HG02852 (cell line): ENCODE data around the gene P2RY2.
"Not testable (repeated sequence)": the region's sequence is repeated elsewhere in the genome, so short reads cannot be mapped to it uniquely, and the experiment has no call there.

Experiments
- ATAC-seq: cut with Tn5 transposase; IDR thresholded peaks from one replicate; pipeline ENCODE4 v1.9.1; 2021; ENCODE audit warnings: mild to moderate bottlenecking, moderate library complexity; ENCODE audit not compliant: unreplicated experiment

Gene P2RY2

GRCh38 chr11:73265853-73266645, 48.0 kb downstream of the P2RY2 start:
- no peak for ATAC-seq

DNA sequence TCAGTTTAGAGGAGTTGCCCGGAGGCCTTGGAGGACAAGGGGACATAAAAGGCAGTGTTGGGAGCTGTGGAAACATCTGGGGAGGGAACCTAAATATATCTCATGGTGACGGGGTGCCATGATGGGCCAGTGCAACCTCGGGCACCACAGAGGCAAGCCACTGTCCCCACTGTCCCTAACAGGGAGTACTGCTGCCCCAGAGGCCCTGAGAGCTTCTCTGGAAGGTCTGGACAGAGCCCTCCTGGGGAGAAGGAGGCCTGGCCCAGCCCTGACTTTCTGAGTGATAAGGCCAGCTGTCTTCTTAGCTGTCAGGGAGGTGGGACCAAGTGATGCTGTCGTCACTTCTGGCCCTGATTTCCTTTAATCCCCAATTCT, 48.6 kb downstream of the P2RY2 start:
- ATAC-seq = no peak

- no peak for ATAC-seq
Observed at GRCh38 chr11:73267122-73267846, 49.2 kb downstream of the P2RY2 start.

DNA sequence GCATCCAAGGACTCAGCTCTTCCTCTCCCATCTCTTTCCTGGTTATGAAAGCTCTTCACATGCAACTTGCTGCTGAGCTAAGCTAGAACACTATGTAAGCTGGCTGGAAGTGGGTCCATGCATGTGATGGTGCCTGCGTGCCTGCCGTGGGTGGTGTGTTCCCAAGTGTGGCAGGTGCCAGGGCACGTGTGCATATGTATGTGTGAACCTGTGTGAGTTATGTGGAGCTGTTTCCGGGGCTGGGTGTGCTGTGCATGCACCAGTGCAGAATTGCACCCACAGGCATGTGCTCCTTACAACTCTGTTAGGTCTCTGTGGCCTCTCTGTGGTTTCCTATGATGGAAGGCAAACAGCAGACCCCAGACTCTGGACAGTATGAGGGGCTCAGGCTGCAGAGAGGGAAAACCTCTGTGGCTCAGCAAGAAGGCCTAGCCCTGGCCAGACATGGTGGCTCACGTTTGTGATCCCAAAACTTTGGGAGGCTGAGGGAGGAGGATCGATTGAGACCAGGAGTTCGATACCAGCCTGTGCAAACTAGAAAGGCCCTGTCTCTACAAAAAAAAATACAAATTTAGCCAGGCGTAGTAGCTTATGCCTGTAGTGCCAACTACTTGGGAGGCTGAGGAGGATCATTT, 49.9 kb downstream of the P2RY2 start:
- no peak for ATAC-seq

DNA sequence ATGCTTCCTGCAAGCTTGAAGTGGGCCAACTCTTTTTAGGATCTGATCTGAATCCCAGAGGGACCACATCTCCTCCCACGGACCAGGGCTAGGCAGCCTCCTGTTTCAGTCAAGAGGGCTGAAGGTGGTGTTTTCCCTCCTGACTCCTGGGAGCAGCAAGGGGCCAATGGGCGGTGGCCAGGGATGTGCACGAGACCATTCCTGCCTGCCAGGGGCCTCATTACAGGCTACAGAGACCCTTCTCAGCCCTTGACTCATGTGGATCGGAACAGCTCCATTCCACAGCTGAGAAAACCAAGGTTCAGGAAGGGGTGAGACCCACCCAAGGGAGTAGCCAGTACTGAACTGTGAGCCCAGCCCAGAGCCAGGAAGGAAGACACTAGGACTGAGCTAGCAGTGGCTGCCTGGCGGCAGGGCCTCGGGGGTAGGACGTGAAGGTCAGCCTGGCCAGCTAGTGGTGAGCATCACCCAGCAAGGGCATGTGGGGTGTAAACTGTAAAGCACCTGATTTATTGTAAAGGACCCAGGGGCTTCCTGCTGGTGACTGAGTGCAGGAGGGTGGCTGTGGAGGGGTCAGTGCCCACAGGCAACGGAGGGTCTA, 50.7 kb downstream of the P2RY2 start:
- ATAC-seq = no peak

DNA sequence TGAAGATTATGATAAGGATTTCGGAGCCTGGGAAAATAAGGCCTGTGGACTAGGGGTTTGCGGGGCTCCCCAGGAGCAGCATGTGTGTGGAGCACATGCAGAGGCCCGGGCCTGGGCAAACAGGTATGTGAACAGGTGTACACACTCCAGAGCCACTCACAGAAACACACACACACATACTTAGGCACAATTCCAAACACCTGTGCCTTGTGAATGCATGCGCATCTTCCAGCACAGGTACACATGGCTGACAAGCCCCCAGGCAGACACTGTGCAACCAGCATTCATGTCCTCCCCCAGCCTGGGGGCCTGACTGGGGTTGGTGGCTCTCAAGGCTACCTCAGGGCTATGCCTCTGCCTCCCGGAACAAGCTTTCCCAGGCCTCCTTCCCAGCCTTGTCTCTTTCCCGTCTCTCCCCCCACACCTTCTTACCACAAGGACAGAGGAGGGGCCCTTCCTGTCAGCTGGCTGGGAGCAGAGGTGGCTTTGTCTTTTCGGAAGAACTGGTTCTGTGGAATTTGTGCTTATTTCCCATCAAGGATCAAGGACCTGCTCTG, 51.5 kb downstream of the P2RY2 start:
- ATAC-seq = no peak

DNA sequence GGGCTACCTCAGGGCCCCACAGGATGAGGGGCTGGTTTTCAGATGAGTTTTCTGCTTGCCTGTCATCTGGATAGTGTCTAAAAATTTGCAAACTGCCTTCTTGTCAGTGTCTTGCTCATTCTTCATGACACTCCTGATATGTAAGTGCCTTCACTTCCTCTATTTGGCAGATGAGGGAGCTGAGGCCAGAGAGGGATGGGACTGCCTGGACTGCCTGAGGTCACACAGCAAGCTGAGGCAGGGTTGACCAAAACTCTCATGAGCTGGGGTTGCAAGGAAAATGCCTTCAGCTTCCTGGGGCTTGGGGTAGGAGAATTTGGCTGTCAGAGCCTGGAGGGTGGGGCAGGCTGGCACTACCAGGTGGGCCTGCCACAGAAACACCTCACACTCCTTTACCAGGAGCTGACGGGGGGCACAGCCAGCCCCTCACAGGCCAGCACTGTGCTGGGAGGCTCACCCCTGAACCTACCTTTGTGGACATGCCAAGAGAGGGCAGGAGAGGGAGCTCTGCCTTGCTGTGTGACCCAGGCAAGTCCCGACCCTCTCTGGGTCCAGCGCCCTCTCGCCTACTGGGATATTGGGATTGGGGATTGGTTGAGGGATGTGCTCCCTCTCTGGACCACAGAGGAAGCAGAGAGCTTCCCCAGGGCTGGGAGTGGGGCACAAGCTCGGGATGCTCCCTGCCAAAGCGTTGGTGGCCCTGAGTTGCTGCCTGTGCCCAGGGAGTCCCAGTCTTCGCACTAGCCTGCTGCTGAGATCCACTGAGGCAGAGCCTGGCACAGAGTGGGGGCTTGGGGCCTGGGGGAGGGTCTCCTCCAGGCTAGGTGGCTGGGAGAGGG, 52.2 kb downstream of the P2RY2 start:
- ATAC-seq = no peak

DNA sequence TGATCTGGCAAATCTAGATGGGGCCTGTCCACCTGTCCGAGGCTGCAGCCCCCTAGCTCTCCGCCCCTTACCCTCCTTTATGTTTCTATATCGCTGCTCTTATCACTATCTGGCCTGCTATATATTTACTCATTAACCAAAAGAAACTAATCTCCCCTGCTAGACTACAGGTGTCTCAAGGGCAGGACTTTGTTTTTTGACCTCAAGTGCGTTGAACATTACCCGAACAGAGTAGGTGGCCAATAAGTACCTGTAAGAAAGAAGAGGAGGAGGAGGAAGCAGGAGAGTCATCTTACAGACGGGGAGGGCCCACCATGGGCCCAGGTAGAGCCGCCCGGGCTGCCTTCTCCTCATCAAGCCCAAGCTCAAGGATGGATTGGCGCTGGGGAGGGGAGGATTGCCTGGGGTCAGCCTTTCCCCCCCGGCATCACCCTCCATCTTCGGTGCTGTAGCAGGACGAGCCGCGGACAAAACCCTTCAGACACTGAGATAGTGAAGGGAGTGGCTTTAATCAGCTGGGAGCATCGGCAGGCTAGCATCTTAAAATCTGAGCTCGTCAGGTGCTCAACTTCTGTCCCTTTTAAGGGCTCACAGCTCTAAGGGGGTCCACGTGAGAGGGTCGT, 52.9 kb downstream of the P2RY2 start:
- ATAC-seq = no peak

DNA sequence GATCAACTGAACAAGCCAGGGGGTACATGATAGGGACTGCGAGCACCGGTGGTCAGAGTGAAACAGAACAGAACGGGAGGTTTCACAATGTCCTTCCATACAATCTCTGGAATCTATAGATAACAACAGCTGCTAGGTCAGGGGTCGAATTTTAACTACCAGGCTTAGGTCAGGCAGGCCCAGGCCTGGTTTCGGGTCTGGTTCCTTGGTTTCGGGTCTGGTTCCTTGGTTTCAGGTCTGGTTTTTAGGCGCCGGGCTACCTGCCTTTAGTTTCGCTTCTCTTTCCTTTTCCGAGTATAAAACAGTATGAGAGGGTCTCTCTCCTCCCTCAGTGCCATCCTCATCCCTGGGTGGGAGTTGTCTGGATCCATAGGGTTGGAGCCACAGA, 53.4 kb downstream of the P2RY2 start:
- not testable (repeated sequence) for ATAC-seq

GRCh38 chr11:73271936-73272679, 54.0 kb downstream of the P2RY2 start, which contains the start of gene P2RY6:
Gene P2RY6 (plus strand): TSS chr11:73272338. CDS start chr11:73296519, 24,181 bp downstream.
- no peak for ATAC-seq

GRCh38 chr11:73272680-73273038, 54.6 kb downstream of the P2RY2 start:
- ATAC-seq = no peak

- ATAC-seq = no peak
Observed at GRCh38 chr11:73273222-73273895, 55.3 kb downstream of the P2RY2 start.

DNA sequence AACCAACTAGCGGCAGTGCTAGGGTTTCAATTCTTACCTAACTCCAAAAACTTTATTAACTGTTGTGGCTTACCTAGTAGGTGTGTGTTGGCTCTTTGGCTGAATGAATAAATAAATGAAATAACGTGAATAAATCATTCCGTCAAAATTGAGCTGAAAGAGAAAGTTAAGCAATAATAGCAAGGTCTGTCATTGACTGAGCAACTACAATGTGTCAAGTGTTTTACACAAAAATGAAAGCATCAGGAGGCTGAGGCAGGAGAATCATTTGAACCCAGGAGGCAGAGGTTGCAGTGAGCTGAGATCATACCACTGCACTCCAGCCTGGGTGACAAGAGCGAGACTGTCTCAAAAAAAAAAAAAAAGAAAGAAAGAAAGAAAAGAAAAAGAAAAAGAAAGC, 56.1 kb downstream of the P2RY2 start:
- not testable (repeated sequence) for ATAC-seq

- no peak for ATAC-seq
Observed at GRCh38 chr11:73274722-73275380, 56.8 kb downstream of the P2RY2 start.

- no peak for ATAC-seq
Observed at GRCh38 chr11:73275381-73275750, 57.3 kb downstream of the P2RY2 start.

DNA sequence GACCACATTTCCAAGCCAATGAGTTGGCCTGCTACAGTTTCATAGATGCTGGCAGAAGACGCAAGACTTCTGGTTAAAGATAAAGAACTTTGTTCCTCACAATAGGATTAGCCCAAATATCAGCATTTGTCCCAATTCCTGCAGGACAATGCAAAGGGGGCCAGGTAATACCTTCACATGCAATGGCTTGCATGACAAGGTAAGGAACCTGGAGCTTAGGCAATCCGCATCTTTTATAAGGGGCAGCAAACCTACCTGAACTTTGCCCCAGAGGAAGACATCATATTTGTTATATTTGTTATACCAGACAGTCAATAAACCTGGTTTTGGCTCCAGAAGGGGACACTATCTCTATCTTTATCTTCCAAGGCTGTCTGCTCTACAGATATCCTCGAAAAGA, 59.4 kb downstream of the P2RY2 start:
- no peak for ATAC-seq

GRCh38 chr11:73280626-73281025, 62.5 kb downstream of the P2RY2 start:
- ATAC-seq = no peak

DNA sequence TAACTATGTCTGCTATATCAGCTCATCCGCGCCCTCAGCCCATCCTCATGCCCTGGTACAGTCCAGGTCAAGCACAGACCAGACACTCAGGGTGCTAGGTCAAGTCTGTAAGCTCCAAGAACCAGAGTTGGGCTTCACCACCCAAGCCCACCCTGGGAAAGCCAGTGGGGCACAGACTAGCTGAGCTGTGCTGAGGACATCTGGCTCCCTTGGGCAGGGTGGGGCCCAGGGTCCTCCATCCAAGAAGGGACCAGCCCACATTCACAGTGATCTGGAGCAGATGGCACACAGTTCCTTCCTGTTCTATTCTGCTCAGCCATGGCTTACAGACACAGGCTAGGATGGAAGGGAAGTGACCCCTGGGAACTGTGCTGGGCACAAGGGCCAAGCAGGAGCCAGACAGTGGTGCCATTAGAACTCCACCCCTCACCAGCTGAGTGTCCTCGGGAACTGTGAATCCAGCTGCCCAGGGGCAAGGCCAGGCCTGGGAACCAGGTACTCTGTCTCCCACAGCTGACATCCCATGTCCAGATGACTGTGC, 63.2 kb downstream of the P2RY2 start:
- no peak for ATAC-seq
